Smooth muscle cell (in vitro differentiated cells): ENCODE results near the gene RNFT1. TPM values are rescaled to one million over a fixed set of nuclear protein-coding genes. Genes with fewer than 3 reads are reported as not detected.

ENCODE experiments used
- DNase-seq: peaks from one replicate; lab custom pipeline; 2025; ENCODE audit not compliant: unreplicated experiment; lab: John Stamatoyannopoulos, UW
- H2AFZ ChIP-seq: fragments of 200-600 bp; sonication (generic); 2 replicates; pipeline ENCODE4 v1.6.0; 2016; ENCODE audit warnings: antibody characterized with exemption, low read depth, mild to moderate bottlenecking
- H3F3A ChIP-seq: fragments of 200-600 bp; sonication (generic); 2 replicates; pipeline ENCODE4 v1.6.0; 2017; ENCODE audit warnings: antibody characterized with exemption, low read depth
- H3K27ac ChIP-seq: fragments of 200-600 bp; sonication (generic); 2 replicates; pipeline ENCODE4 v1.5.1; 2016; ENCODE audit warnings: low read depth, mild to moderate bottlenecking
- H3K27me3 ChIP-seq: fragments of 200-600 bp; sonication (generic); 2 replicates; pipeline ENCODE4 v1.6.1; 2016; ENCODE audit warnings: low read depth, mild to moderate bottlenecking
- H3K36me3 ChIP-seq: fragments of 200-600 bp; sonication (generic); 2 replicates; pipeline ENCODE4 v1.5.1; 2016; ENCODE audit warnings: low read depth
- H3K4me1 ChIP-seq: fragments of 200-600 bp; sonication (generic); 2 replicates; pipeline ENCODE4 v1.5.1; 2016; ENCODE audit warnings: low read depth
- H3K4me2 ChIP-seq: fragments of 200-600 bp; sonication (generic); 2 replicates; pipeline ENCODE4 v1.6.0; 2016; ENCODE audit warnings: mild to moderate bottlenecking
- H3K4me3 ChIP-seq: fragments of 200-600 bp; sonication (generic); 2 replicates; pipeline ENCODE4 v1.5.1; 2016; ENCODE audit warnings: mild to moderate bottlenecking
- H3K79me2 ChIP-seq: fragments of 200-600 bp; sonication (generic); 2 replicates; pipeline ENCODE4 v1.6.0; 2016; ENCODE audit warnings: low read depth, mild to moderate bottlenecking
- H3K9ac ChIP-seq: fragments of 200-600 bp; sonication (generic); 2 replicates; pipeline ENCODE4 v1.6.0; 2016; ENCODE audit warnings: low read depth
- H3K9me3 ChIP-seq: fragments of 200-600 bp; sonication (generic); replicated peaks from 2 replicates; pipeline ENCODE4 v1.5.1; 2016; ENCODE audit warnings: low read depth
- H4K20me1 ChIP-seq: fragments of 200-600 bp; sonication (generic); 2 replicates; pipeline ENCODE4 v1.6.0; 2016; ENCODE audit warnings: low read depth
- WGBS: methylation state at CpG from one replicate; pipeline ENCODE4 v1.1.7; 2016; ENCODE audit warnings: low lambda C conversion rate; 5-methylcytosine and 5-hydroxymethylcytosine counted together
- polyA plus RNA-seq: library from polyadenylated mRNA; unstranded; fragments of >200 nt; fragmentation: Nextera tagmentation; extraction: Ambion mirVana; gene quantifications from 2 replicates; pipeline ENCODE4 v1.2.1, GENCODE V29; 2016
- small RNA-seq: library from RNA; depleted of rRNA; stranded (forward); fragments of <200 nt; gene quantifications from one replicate; pipeline ENCODE3, GENCODE V24; 2014
- total RNA-seq: library from RNA; depleted of rRNA; stranded (reverse); fragments of >200 nt; gene quantifications from 2 replicates; pipeline ENCODE4 v1.2.3, GENCODE V29; 2014
- TF ChIP-seq, protein P1 (sequence below): fragments of 200-600 bp; sonication (generic); IDR thresholded peaks from 2 replicates; pipeline ENCODE4 v1.5.1; 2017; ENCODE audit warnings: borderline replicate concordance, mild to moderate bottlenecking, antibody characterized with exemption; ENCODE audit not compliant: insufficient read depth, poor library complexity, severe bottlenecking

RNFT1 gene
- total and polyA plus RNA-seq, 2 experiments from 2014 or later, result 23.9 to 24.0 TPM

DNA sequence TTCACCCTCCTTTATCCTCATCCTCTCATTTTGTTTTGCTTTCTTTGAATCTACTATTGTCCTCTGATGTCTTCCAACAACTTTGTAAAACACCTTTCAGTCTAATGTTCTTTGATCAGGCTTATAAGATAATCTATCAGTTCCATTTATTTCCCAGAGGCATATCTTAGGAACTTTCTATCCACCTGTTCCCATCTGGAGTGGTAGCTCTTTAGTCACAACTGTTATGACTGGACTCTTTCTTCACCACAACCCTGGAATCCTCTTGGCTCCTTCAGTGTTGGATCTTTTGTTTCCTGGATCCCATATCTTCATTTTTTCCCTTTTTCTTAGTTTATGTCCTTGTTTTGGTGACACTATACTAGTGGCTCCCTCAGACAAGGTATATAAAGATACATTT is 48.1 kb downstream of the RNFT1 start:
- TF ChIP-seq, protein P1, sequence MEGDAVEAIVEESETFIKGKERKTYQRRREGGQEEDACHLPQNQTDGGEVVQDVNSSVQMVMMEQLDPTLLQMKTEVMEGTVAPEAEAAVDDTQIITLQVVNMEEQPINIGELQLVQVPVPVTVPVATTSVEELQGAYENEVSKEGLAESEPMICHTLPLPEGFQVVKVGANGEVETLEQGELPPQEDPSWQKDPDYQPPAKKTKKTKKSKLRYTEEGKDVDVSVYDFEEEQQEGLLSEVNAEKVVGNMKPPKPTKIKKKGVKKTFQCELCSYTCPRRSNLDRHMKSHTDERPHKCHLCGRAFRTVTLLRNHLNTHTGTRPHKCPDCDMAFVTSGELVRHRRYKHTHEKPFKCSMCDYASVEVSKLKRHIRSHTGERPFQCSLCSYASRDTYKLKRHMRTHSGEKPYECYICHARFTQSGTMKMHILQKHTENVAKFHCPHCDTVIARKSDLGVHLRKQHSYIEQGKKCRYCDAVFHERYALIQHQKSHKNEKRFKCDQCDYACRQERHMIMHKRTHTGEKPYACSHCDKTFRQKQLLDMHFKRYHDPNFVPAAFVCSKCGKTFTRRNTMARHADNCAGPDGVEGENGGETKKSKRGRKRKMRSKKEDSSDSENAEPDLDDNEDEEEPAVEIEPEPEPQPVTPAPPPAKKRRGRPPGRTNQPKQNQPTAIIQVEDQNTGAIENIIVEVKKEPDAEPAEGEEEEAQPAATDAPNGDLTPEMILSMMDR, result no peak
- Histone ChIP-seq H3K27ac (no peak overlapping the region), H3K4me2 (no peak overlapping the region), H3F3A (peaks cover 4% of the 10 kb centered on the region), H3K4me3 (no peak overlapping the region), H3K36me3 (peaks cover 12% of the 10 kb centered on the region), H2AFZ (no peak overlapping the region), H4K20me1 (peaks cover 8% of the 10 kb centered on the region), H3K79me2 (no peaks in the 10 kb centered on the region), H3K4me1 (no peaks in the 10 kb centered on the region), H3K27me3 (no peaks in the 10 kb centered on the region), H3K9me3 (no peaks in the 10 kb centered on the region), H3K9ac (no peak overlapping the region)
- DNase-seq, result no peak

DNA sequence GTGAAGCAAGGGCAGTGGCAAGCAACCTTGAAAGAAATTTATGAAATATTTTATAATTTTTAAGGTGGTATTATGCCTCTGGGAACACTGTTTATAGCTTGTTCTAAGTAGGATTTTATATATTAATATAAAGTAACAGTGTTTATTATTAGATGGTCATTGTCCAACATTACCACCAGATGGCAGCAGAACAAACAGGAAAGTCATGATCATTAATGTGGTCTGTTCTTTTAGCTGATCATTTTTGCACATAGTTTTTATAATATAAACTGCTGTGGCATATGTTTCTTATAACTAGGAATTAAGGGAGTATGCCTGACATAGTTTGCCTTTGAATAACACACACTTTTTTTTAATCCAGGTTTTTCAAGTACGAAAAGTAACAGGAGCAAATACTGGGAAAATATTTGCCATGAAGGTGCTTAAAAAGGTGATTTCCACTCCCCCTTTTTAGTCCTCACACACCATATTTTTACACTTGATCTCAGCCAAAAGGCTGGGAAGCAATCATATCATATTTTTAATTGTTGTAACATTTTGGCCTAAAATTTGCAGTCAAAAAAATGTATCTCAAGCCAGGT is 50.2 kb downstream of the RNFT1 start:
- TF ChIP-seq, protein P1, result peak; percentile 72
- no peak overlapping the region for H2AFZ ChIP-seq
- no peak overlapping the region for H3K4me2 ChIP-seq
- WGBS, result 96% methylated on average over 1 of the region's 1 CpG
- no peaks in the 10 kb centered on the region for H3K9me3 ChIP-seq
- H3K4me3 ChIP-seq, result no peak overlapping the region
- H3K27ac ChIP-seq, result no peak overlapping the region
- peaks cover 10% of the 10 kb centered on the region for H3K36me3 ChIP-seq
- H3K4me1 ChIP-seq, result no peaks in the 10 kb centered on the region
- H3F3A ChIP-seq, result peaks cover 4% of the 10 kb centered on the region
- no peak overlapping the region for H3K9ac ChIP-seq
- H3K79me2 ChIP-seq, result peaks cover 11% of the 10 kb centered on the region
- H4K20me1 ChIP-seq, result peaks cover 8% of the 10 kb centered on the region
- no peaks in the 10 kb centered on the region for H3K27me3 ChIP-seq
- no peak for DNase-seq

DNA sequence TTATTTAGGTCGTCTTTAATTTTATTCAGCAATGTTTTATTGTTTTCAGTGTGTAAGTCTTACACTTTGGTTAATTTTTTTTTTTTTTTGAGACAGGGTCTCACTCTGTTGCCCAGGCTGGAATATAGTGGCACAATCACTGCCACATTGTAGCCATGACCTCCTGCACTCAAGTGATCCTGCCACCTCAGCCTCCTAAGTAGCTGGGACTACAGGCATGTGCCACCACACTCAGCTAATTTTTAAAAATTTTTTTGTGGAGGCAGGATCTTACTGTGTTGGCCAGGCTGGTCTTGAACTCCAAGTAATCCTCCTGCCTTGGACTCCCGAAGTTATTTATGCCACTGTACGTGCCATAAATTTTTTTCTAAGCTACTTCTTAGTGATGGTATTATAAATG is 57.1 kb downstream of the RNFT1 start:
- TF ChIP-seq, protein P1, result no peak
- peaks cover 66% of the 10 kb centered on the region for H3K79me2 ChIP-seq
- peaks cover under 1% of the 10 kb centered on the region for H3K36me3 ChIP-seq
- no peak overlapping the region for H2AFZ ChIP-seq
- no peaks in the 10 kb centered on the region for H3K4me1 ChIP-seq
- no peaks in the 10 kb centered on the region for H3K27me3 ChIP-seq
- 96% methylated on average over 3 of the region's 3 CpGs for WGBS
- no peak for DNase-seq
- H3F3A ChIP-seq, result no peaks in the 10 kb centered on the region
- no peak overlapping the region for H3K4me2 ChIP-seq
- H3K27ac ChIP-seq, result no peak overlapping the region
- no peaks in the 10 kb centered on the region for H3K9me3 ChIP-seq
- H3K9ac ChIP-seq, result no peak overlapping the region
- peaks cover 41% of the 10 kb centered on the region for H4K20me1 ChIP-seq
- H3K4me3 ChIP-seq, result no peak overlapping the region

DNA sequence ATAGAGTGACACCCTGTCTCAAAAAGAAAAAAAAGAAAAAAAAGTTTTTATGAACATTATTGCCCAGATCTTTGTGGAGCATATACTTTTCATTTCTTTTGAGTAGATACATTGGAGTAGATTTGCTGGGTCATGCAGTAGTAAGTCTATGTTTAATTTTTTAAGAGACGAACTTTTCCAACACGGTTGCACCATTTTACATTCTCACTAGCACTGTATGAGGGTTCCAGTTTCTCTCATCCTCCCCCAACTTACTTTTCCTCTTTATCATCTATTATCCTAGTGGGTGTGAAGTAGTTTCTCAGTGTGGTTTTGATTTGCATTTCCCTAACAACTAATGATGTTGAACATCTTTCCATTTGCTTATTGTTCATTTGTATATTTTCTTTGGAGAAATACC is 61.1 kb downstream of the RNFT1 start:
- Histone ChIP-seq H3K4me2 (no peak overlapping the region), H3K9ac (no peak overlapping the region), H3K27me3 (no peaks in the 10 kb centered on the region), H3F3A (no peaks in the 10 kb centered on the region), H3K9me3 (no peaks in the 10 kb centered on the region), H2AFZ (no peak overlapping the region), H3K4me1 (no peaks in the 10 kb centered on the region), H3K79me2 (peaks cover 92% of the 10 kb centered on the region), H3K4me3 (no peak overlapping the region), H4K20me1 (peaks cover 71% of the 10 kb centered on the region), H3K27ac (no peak overlapping the region), H3K36me3 (no peaks in the 10 kb centered on the region)
- WGBS, result 98% methylated on average over 2 of the region's 2 CpGs
- no peak for DNase-seq
- TF ChIP-seq, protein P1, result no peak

Small RNA genes lying within 50 kb of the gene (small RNA-seq; reads per million reads assigned to genes)
- not detected for gene RPS29P21

Other genes starting within 250 kb of the RNFT1 start
- gene TUBD1, start 71.8 kb downstream of the RNFT1 start, total RNA-seq, result 11.0 and 21.8 TPM in 2 replicates
- gene TUBD1, start 71.8 kb downstream of the RNFT1 start, polyA plus RNA-seq, result 10.2 and 10.3 TPM in 2 replicates
- gene RPS6KB1, start 71.6 kb downstream of the RNFT1 start, total RNA-seq, result 20.1 and 20.8 TPM in 2 replicates
- gene RPS6KB1, start 71.6 kb downstream of the RNFT1 start, polyA plus RNA-seq, result 19.0 and 22.3 TPM in 2 replicates
- gene HEATR6, start 114.2 kb upstream of the RNFT1 start, total RNA-seq, result 21.9 and 22.8 TPM in 2 replicates
- 14.4 and 14.7 TPM in 2 replicates for gene HEATR6, start 114.2 kb upstream of the RNFT1 start, polyA plus RNA-seq
- gene CA4, start 185.2 kb upstream of the RNFT1 start, total RNA-seq, result not detected in 2 replicates
- gene CA4, start 185.2 kb upstream of the RNFT1 start, polyA plus RNA-seq, result 0.87 TPM in 1 of 2 replicates, not detected in the other